H1 (cell line): ENCODE data around the gene FRY. TPM values are rescaled to one million over a fixed set of nuclear protein-coding genes. Genes with fewer than 3 reads are reported as not detected.

Source experiments
- BCL11A ChIP-seq, 2 experiments: IDR thresholded peaks; one replicate each; pipeline ENCODE4 v1.6.1; 2011; ENCODE audit warnings: low read depth in 2 of 2, low read length in 2 of 2, mild to moderate bottlenecking in 2 of 2
- CBX5 ChIP-seq: fragments of 300-800, 300-1000 bp; sonication (generic); IDR thresholded peaks from 2 replicates; pipeline ENCODE4 v1.7.1; 2016; ENCODE audit warnings: antibody characterized with exemption, low read length, low read depth
- CBX8 ChIP-seq: fragments of 300-800, 300-1000 bp; sonication (generic); IDR thresholded peaks from 2 replicates; pipeline ENCODE4 v1.7.1; 2016; ENCODE audit warnings: low read depth, low read length, borderline replicate concordance
- HDAC2 ChIP-seq, 2 experiments: fragments of 300-600 bp in 1 of 2; sonication (generic) in 1 of 2; IDR thresholded peaks; 2 replicates each; pipeline ENCODE4 v1.6.1; 2011 to 2012; ENCODE audit warnings: low read depth in 2 of 2, low read length in 2 of 2, mild to moderate bottlenecking in 2 of 2, moderate library complexity in 2 of 2, borderline replicate concordance in 1 of 2, inconsistent platforms in 1 of 2
- SIRT6 ChIP-seq: IDR thresholded peaks from one replicate; pipeline ENCODE4 v1.7.1; 2012; ENCODE audit warnings: low read length, inconsistent platforms
- polyA plus RNA-seq, 7 experiments: library from polyadenylated mRNA; depleted of rRNA in 3 of 7; stranded (reverse) in 5 of 7; unstranded in 2 of 7; fragments of >200 nt in 5 of 7; fragments of 200-250 nt in 2 of 7; gene quantifications; 1 replicate in 5 of 7; 2 replicates in 1 of 7; 4 replicates in 1 of 7; pipeline versions ENCODE4 v1.2.1 to v1.2.3, GENCODE V29; 2011 to 2013; ENCODE audit warnings: missing spikeins in 2 of 7, mixed read lengths in 2 of 7
- total RNA-seq: library from RNA; stranded (reverse); fragmentation: NEBNext Ultra II Directional; extraction: Animal tissue kit (Norgen Biotek cat#: 25700); gene quantifications from 2 replicates; pipeline ENCODE4 v1.2.1, GENCODE V29; 2021
- TF ChIP-seq, protein P1 (sequence below): IDR thresholded peaks from 2 replicates; pipeline ENCODE4 v1.6.1; 2012; ENCODE audit warnings: inconsistent platforms

FRY gene
- total and polyA plus RNA-seq, 2 of the 8 experiments (the other 6 are each of a cell fraction or from before 2014, with no cell fraction given) = 4.3 to 9.2 TPM

DNA sequence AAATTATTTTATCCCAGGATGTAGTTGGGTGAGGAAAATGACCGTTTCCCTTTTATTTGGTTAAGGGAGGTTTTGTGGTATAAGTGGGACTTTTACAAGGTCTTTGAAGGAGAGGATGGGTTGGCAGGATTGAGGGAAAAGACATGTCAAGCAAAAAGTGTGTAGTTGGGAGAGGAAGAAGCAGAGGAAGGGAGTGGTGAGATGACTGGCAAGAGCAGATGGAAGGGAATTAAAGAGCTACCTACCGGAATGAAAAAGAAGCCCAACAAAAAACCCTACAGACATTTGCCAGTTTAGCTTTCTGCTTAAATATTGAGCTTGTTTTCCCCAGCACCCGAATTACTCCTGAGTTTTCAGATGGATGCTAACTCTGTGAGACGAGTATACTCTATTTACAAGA lies 19.6 kb downstream of the FRY start (continued):
- TF ChIP-seq, protein P1, sequence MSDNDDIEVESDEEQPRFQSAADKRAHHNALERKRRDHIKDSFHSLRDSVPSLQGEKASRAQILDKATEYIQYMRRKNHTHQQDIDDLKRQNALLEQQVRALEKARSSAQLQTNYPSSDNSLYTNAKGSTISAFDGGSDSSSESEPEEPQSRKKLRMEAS = no peak
- TF ChIP-seq SIRT6 = no peak
- TF ChIP-seq CBX5 = no peak
- TF ChIP-seq HDAC2 (IDR thresholded peaks at IDR 0.05; ENCODE audit: borderline replicate concordance in 1 of 2, low read depth in 2 of 2, low read length in 2 of 2) = no peak
- no peak for TF ChIP-seq BCL11A (IDR thresholded peaks at IDR 0.05; ENCODE audit: low read depth in 2 of 2, low read length in 2 of 2)
- no peak for TF ChIP-seq CBX8
